IMR-90 (cell line): Measurements from ENCODE around the gene PSRC1. TPM values are rescaled to one million over a fixed set of nuclear protein-coding genes. Genes with fewer than 3 reads are reported as not detected.

Experiments
- ATAC-seq: fragments of 200-7000 bp; cut with Tn5 transposase; 2 replicates; pipeline ENCODE4 v1.9.1; 2020; ENCODE audit warnings: low read depth, mild to moderate bottlenecking, moderate library complexity
- BruUV-seq: library from RNA; stranded (reverse); fragments of 400-500 nt; replicated peaks from 2 replicates; lab custom pipeline; 2021; lab: Mats Ljungman, UMichigan
- CTCF ChIA-PET: fragments of 300-600 bp; formaldehyde crosslinking; extraction: SDS; loops from one replicate; lab custom pipeline; 2021; ENCODE audit warnings: antibody characterized with exemption; lab: Yijun Ruan, JAX
- POLR2A ChIA-PET: fragments of 300-600 bp; sonication (Branson Sonifier 250); formaldehyde crosslinking; loops from one replicate; lab custom pipeline; 2022; ENCODE audit warnings: antibody characterized with exemption; ENCODE audit not compliant: unreplicated experiment; lab: Charles Lee
- DNase-seq: peaks from one replicate; pipeline ENCODE4 v3.0.0; 2013
- H2AFZ ChIP-seq: replicated peaks from 2 replicates; pipeline ENCODE3; 2013; ENCODE audit warnings: low read length, mild to moderate bottlenecking; ENCODE audit not compliant: poor library complexity
- H2AK5ac ChIP-seq: 2 replicates; pipeline ENCODE4 v1.6.1; 2013; ENCODE audit warnings: low read depth, low read length, inconsistent platforms
- H2AK9ac ChIP-seq: replicated peaks from 2 replicates; pipeline ENCODE3; 2013; ENCODE audit warnings: mild to moderate bottlenecking, low read depth, low read length, moderate library complexity; ENCODE audit not compliant: poor library complexity
- H2BK120ac ChIP-seq: 2 replicates; pipeline ENCODE4 v1.6.1; 2013; ENCODE audit warnings: low read depth, low read length, inconsistent platforms
- H2BK15ac ChIP-seq: 3 replicates; pipeline ENCODE4 v1.6.1; 2013; ENCODE audit warnings: low read depth, low read length, inconsistent platforms
- H2BK20ac ChIP-seq: 2 replicates; pipeline ENCODE4 v1.6.1; 2013; ENCODE audit warnings: low read depth, mild to moderate bottlenecking, inconsistent platforms, low read length, moderate library complexity
- H2BK5ac ChIP-seq: 2 replicates; pipeline ENCODE4 v1.6.1; 2013; ENCODE audit warnings: mild to moderate bottlenecking, low read depth, low read length, inconsistent platforms; ENCODE audit not compliant: poor library complexity, severe bottlenecking
- H3K14ac ChIP-seq: replicated peaks from 2 replicates; pipeline ENCODE4 v1.6.1; 2013; ENCODE audit warnings: low read depth, low read length, inconsistent platforms
- H3K18ac ChIP-seq: 2 replicates; pipeline ENCODE4 v1.6.1; 2013; ENCODE audit warnings: low read depth, low read length, control low read depth
- H3K23ac ChIP-seq: 2 replicates; pipeline ENCODE4 v1.6.1; 2013; ENCODE audit warnings: low read depth, low read length, inconsistent platforms
- H3K27ac ChIP-seq: 2 replicates; pipeline ENCODE4 v1.5.1; 2013; ENCODE audit warnings: mild to moderate bottlenecking, control low read depth, low read length; ENCODE audit not compliant: insufficient read depth
- H3K27me3 ChIP-seq: 2 replicates; pipeline ENCODE4 v1.6.1; 2013; ENCODE audit warnings: low read length; ENCODE audit not compliant: control insufficient read depth, insufficient read depth
- H3K36me3 ChIP-seq: 2 replicates; pipeline ENCODE4 v1.6.1; 2013; ENCODE audit warnings: low read length, mixed read lengths; ENCODE audit not compliant: control insufficient read depth, insufficient read depth
- H3K4ac ChIP-seq: 2 replicates; pipeline ENCODE4 v1.6.1; 2013; ENCODE audit warnings: low read depth, low read length, inconsistent platforms
- H3K4me1 ChIP-seq: 2 replicates; pipeline ENCODE4 v1.6.1; 2013; ENCODE audit warnings: low read length, mixed read lengths; ENCODE audit not compliant: control insufficient read depth, insufficient read depth
- H3K4me2 ChIP-seq: 2 replicates; pipeline ENCODE4 v1.6.1; 2013; ENCODE audit warnings: low read depth, mild to moderate bottlenecking, control low read depth, low read length, moderate library complexity
- H3K4me3 ChIP-seq: 2 replicates; pipeline ENCODE4 v1.5.1; 2013; ENCODE audit warnings: low read depth, mild to moderate bottlenecking, control low read depth, low read length, moderate library complexity; ENCODE audit not compliant: insufficient read depth
- H3K56ac ChIP-seq: 2 replicates; pipeline ENCODE4 v1.6.1; 2013; ENCODE audit warnings: low read length, inconsistent platforms; ENCODE audit not compliant: insufficient read depth; ENCODE audit errors: extremely low read depth
- H3K79me1 ChIP-seq, 2 experiments: 2 replicates each; pipeline ENCODE4 v1.6.1; 2013; ENCODE audit warnings: low read length in 2 of 2, inconsistent platforms in 1 of 2, low read depth in 1 of 2
- H3K9ac ChIP-seq: 2 replicates; pipeline ENCODE4 v1.6.1; 2013; ENCODE audit warnings: low read depth, low read length, control low read depth
- H3K9me1 ChIP-seq: 2 replicates; pipeline ENCODE4 v1.6.1; 2013; ENCODE audit warnings: low read length, inconsistent platforms; ENCODE audit not compliant: insufficient read depth
- H3K9me3 ChIP-seq: 2 replicates; pipeline ENCODE4 v1.6.1; 2013; ENCODE audit warnings: low read length; ENCODE audit not compliant: control insufficient read depth, insufficient read depth
- H4K20me1 ChIP-seq: 2 replicates; pipeline ENCODE4 v1.6.1; 2013; ENCODE audit warnings: low read length, inconsistent platforms; ENCODE audit not compliant: insufficient read depth
- H4K5ac ChIP-seq: 2 replicates; pipeline ENCODE4 v1.6.1; 2013; ENCODE audit warnings: mild to moderate bottlenecking, low read depth, low read length, control low read depth
- H4K8ac ChIP-seq, 2 experiments: 2 replicates each; pipeline ENCODE4 v1.6.1; 2013; ENCODE audit warnings: low read depth in 2 of 2, low read length in 2 of 2, control low read depth in 1 of 2, inconsistent platforms in 1 of 2
- H4K91ac ChIP-seq: 2 replicates; pipeline ENCODE4 v1.6.1; 2013; ENCODE audit warnings: low read depth, low read length, inconsistent platforms; ENCODE audit not compliant: insufficient read depth
- BHLHE40 ChIP-seq: fragments of 150-350 bp; IDR thresholded peaks from 2 replicates; pipeline ENCODE4 v1.6.1; 2016; ENCODE audit warnings: mild to moderate bottlenecking, low read depth, low read length
- CHD1 ChIP-seq: IDR thresholded peaks from 2 replicates; pipeline ENCODE4 v1.6.1; 2012; ENCODE audit warnings: low read depth, low read length, improper control_type of control experiment
- FOS ChIP-seq: fragments of 150-350 bp; IDR thresholded peaks from 2 replicates; pipeline ENCODE4 v1.6.1; 2016; ENCODE audit warnings: low read depth, low read length
- MAFK ChIP-seq: IDR thresholded peaks from 2 replicates; pipeline ENCODE4 v1.6.1; 2012; ENCODE audit warnings: low read depth, low read length, improper control_type of control experiment
- MAZ ChIP-seq: IDR thresholded peaks from 2 replicates; pipeline ENCODE4 v1.6.1; 2012; ENCODE audit warnings: low read depth, mild to moderate bottlenecking, low read length, improper control_type of control experiment, moderate library complexity, borderline replicate concordance
- MXI1 ChIP-seq: IDR thresholded peaks from 2 replicates; pipeline ENCODE4 v1.6.1; 2012; ENCODE audit warnings: low read depth, mild to moderate bottlenecking, low read length, moderate library complexity, borderline replicate concordance
- NFE2L2 ChIP-seq: fragments of 150-350 bp; IDR thresholded peaks from 2 replicates; pipeline ENCODE4 v1.6.1; 2016; ENCODE audit warnings: low read depth, mild to moderate bottlenecking, low read length
- RAD21 ChIP-seq: IDR thresholded peaks from 2 replicates; pipeline ENCODE4 v1.6.1; 2012; ENCODE audit warnings: low read length, improper control_type of control experiment
- RFX5 ChIP-seq: IDR thresholded peaks from 2 replicates; pipeline ENCODE4 v1.8.0; 2012; ENCODE audit warnings: low read depth, mild to moderate bottlenecking, low read length, moderate library complexity
- SMC3 ChIP-seq: fragments of 150-350 bp; IDR thresholded peaks from 2 replicates; pipeline ENCODE4 v1.6.1; 2016; ENCODE audit warnings: low read depth, mild to moderate bottlenecking, antibody characterized with exemption, low read length, moderate library complexity
- WGBS, 2 experiments: methylation state at CpG; one replicate each; pipeline versions ENCODE4 v1.1.5 to v1.1.7; 2013; ENCODE audit warnings: missing lambda C conversion rate in 2 of 2; ENCODE audit not compliant: insufficient read length in 1 of 2; ENCODE audit errors: extremely low coverage in 2 of 2; 5-methylcytosine and 5-hydroxymethylcytosine counted together
- dilution Hi-C: fragments of 300-500 bp; cut with HindIII; formaldehyde crosslinking; loops from one replicate; pipeline ENCODE4 v1.14.3; 2018; ENCODE audit warnings: low sequenced_read_pairs; ENCODE audit not compliant: unreplicated experiment
- in situ Hi-C: fragments of 300-500 bp; cut with MboI; formaldehyde crosslinking; loops from 3 replicates; pipeline ENCODE4 v1.14.3; 2019; ENCODE audit warnings: low sequenced_read_pairs, inconsistent platforms, mixed read lengths
- intact Hi-C: fragments of 100-400 bp; cut with micrococcal nuclease; formaldehyde crosslinking; loops from 2 replicates; pipeline ENCODE4 v1.10.0; 2022
- polyA plus RNA-seq, 3 experiments: library from polyadenylated mRNA; depleted of rRNA; stranded (reverse); fragments of >200 nt; gene quantifications; 2 replicates each; pipeline ENCODE4 v1.2.3, GENCODE V29; 2012; ENCODE audit warnings: low replicate concordance in 1 of 3
- total RNA-seq: library from RNA; depleted of rRNA; stranded (reverse); fragments of >200 nt; gene quantifications from 2 replicates; pipeline ENCODE4 v1.2.3, GENCODE V29; 2012
- TF ChIP-seq, protein P1 (sequence below): conservative IDR thresholded peaks from 2 replicates; pipeline ENCODE4 v1.5.1; 2012; ENCODE audit warnings: mild to moderate bottlenecking, low read depth, low read length, improper control_type of control experiment
- TF ChIP-seq, protein P2 (sequence below): fragments of 150-350 bp; IDR thresholded peaks from 2 replicates; pipeline ENCODE4 v1.6.1; 2017; ENCODE audit warnings: mild to moderate bottlenecking, antibody characterized with exemption, low read length, low read depth
- TF ChIP-seq, protein P3 (sequence below): fragments of 150-350 bp; IDR thresholded peaks from 2 replicates; pipeline ENCODE4 v1.6.1; 2016; ENCODE audit warnings: low read depth, mild to moderate bottlenecking, low read length, moderate library complexity, borderline replicate concordance

The PSRC1 gene
- total and polyA plus RNA-seq, 2 of the 4 experiments (the other 2 are of a cell fraction) = 34.6 to 40.3 TPM

DNA sequence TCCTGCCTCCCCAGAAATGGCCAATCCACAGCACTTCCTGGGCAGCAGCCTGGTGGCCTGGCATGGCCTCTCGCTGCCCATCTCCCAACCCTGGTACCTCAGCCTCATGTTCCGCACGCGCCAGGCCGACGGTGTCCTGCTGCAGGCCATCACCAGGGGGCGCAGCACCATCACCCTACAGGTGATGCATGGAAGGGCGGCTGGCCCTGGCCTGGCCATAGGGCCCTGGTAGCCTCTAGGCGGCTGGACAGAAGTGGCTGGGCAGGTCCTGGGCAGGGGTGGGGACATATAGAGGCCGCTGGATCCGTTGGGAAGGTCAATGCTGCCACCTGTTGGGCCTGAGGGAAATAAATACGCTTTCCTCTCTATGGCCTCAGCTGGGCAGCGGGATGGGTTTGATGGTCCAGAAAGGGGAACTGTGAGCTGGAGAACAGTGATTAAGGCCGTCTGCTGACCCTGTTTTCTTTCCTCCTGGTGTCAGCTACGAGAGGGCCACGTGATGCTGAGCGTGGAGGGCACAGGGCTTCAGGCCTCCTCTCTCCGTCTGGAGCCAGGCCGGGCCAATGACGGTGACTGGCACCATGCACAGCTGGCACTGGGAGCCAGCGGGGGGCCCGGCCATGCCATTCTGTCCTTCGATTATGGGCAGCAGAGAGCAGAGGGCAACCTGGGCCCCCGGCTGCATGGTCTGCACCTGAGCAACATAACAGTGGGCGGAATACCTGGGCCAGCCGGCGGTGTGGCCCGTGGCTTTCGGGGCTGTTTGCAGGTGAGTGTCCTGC is 19.2 kb downstream of the PSRC1 start:
- DNase-seq (peak; percentile 79), ATAC-seq (peak; percentile 97)
- Histone ChIP-seq H3K9me1 (no peaks in the 10 kb centered on the region; the same call in 1 of the 2 replicates), H2BK120ac (peak overlapping the region; percentile 57), H2AK5ac (peak overlapping the region; percentile 73), H3K56ac (no peak overlapping the region), H3K4ac (peak overlapping the region; percentile 61), H3K9me3 (peaks cover 2% of the 10 kb centered on the region; the same call in 1 of the 2 replicates), H2BK15ac (no peak overlapping the region), H3K4me2 (no peak overlapping the region), H3K27ac (no peak overlapping the region), H4K91ac (no peak overlapping the region), H3K4me3 (no peak overlapping the region), H2AFZ (peak overlapping the region; percentile 82), H4K20me1 (no peaks in the 10 kb centered on the region), H4K5ac (no peak overlapping the region), H3K27me3 (no peaks in the 10 kb centered on the region), H3K23ac (no peak overlapping the region), H3K4me1 (no peaks in the 10 kb centered on the region), H3K18ac (no peak overlapping the region), H2BK5ac (no peak overlapping the region), H3K79me1 (no peaks in the 10 kb centered on the region), H3K14ac (no peak overlapping the region), H2AK9ac (peak overlapping the region; percentile 83), H3K36me3 (0 out of 2 replicates have a peak, but pooled peaks cover 1% of the 10 kb centered on the region), H4K8ac (peak overlapping the region in 1 of 2 experiments; percentile 47; a peak in 1 of 4 replicates), H2BK20ac (no peak overlapping the region; the same call in 1 of the 2 replicates), H3K9ac (no peak overlapping the region)
- ChIA-PET CTCF (interaction anchor here (0.8 to 1.2 kb wide), 3 partner anchors 10 to 136 kb away, joined by 4 to 6 read pairs (median 4); no protein-coding TSS in a partner anchor), POLR2A (no interaction called here)
- intact Hi-C loops = loop anchor here (1.0 to 5.0 kb wide), 4 partner anchors 62 to 269 kb away; a partner anchor contains a TSS
- in situ Hi-C loops = loop anchor here (10.0 kb wide), 1 partner anchor 271 kb away; the partner anchor contains the start of gene GPR61
- WGBS, 2 experiments = 38% methylated on average over 4 of the region's 29 CpGs; no CpG with 5 or more reads in 1 of the 2 experiments
- BruUV-seq = no TSS peak
- dilution Hi-C loops = no loop called here
- TF ChIP-seq MXI1 (peak; percentile 63; the same call in 1 of the 2 replicates), SMC3 (peak; percentile 97), RFX5 (no peak), RAD21 (peak; percentile 89), CHD1 (no peak), MAZ (peak; percentile 43; the same call in 1 of the 2 replicates), BHLHE40 (0 out of 2 replicates have a peak, but pooled peaks have one; percentile 12), FOS (no peak), NFE2L2 (no peak), MAFK (no peak)
- TF ChIP-seq, protein P1, sequence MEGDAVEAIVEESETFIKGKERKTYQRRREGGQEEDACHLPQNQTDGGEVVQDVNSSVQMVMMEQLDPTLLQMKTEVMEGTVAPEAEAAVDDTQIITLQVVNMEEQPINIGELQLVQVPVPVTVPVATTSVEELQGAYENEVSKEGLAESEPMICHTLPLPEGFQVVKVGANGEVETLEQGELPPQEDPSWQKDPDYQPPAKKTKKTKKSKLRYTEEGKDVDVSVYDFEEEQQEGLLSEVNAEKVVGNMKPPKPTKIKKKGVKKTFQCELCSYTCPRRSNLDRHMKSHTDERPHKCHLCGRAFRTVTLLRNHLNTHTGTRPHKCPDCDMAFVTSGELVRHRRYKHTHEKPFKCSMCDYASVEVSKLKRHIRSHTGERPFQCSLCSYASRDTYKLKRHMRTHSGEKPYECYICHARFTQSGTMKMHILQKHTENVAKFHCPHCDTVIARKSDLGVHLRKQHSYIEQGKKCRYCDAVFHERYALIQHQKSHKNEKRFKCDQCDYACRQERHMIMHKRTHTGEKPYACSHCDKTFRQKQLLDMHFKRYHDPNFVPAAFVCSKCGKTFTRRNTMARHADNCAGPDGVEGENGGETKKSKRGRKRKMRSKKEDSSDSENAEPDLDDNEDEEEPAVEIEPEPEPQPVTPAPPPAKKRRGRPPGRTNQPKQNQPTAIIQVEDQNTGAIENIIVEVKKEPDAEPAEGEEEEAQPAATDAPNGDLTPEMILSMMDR = peak; percentile 99
- TF ChIP-seq, protein P2, sequence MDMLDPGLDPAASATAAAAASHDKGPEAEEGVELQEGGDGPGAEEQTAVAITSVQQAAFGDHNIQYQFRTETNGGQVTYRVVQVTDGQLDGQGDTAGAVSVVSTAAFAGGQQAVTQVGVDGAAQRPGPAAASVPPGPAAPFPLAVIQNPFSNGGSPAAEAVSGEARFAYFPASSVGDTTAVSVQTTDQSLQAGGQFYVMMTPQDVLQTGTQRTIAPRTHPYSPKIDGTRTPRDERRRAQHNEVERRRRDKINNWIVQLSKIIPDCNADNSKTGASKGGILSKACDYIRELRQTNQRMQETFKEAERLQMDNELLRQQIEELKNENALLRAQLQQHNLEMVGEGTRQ = no peak
- TF ChIP-seq, protein P3, sequence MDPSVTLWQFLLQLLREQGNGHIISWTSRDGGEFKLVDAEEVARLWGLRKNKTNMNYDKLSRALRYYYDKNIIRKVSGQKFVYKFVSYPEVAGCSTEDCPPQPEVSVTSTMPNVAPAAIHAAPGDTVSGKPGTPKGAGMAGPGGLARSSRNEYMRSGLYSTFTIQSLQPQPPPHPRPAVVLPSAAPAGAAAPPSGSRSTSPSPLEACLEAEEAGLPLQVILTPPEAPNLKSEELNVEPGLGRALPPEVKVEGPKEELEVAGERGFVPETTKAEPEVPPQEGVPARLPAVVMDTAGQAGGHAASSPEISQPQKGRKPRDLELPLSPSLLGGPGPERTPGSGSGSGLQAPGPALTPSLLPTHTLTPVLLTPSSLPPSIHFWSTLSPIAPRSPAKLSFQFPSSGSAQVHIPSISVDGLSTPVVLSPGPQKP = no peak
